Measurements from ENCODE around the gene ITPKC.
A peak's percentile ranks its signal among the peaks of the same experiment; 100 is the strongest.

ITPKC gene

GRCh38 chr19:40739030-40739839 lies 22.3 kb downstream of the ITPKC start:
- no peak for DNase-seq (ENCODE audit: low read depth in 2 of 2, low spot score in 1 of 2)

- DNase-seq (ENCODE audit: low read depth in 2 of 2, low spot score in 1 of 2) = no peak
These were observed 23.2 kb downstream of the ITPKC start for GRCh38 chr19:40739871-40740703.

- DNase-seq (ENCODE audit: low read depth in 2 of 2, low spot score in 1 of 2) = no peak
These were observed 23.8 kb downstream of the ITPKC start for GRCh38 chr19:40740747-40741146.

GRCh38 chr19:40741527-40742390 lies 24.8 kb downstream of the ITPKC start:
- DNase-seq (ENCODE audit: low read depth in 2 of 2, low spot score in 1 of 2) = no peak

GRCh38 chr19:40742477-40742876 lies 25.6 kb downstream of the ITPKC start:
- DNase-seq (ENCODE audit: low read depth in 2 of 2, low spot score in 1 of 2) = no peak

GRCh38 chr19:40742886-40743285 lies 26.0 kb downstream of the ITPKC start:
- no peak for DNase-seq (ENCODE audit: low read depth in 2 of 2, low spot score in 1 of 2)

GRCh38 chr19:40743926-40744325 lies 27.0 kb downstream of the ITPKC start:
- no peak for DNase-seq (ENCODE audit: low read depth in 2 of 2, low spot score in 1 of 2)

GRCh38 chr19:40744554-40745401 lies 27.9 kb downstream of the ITPKC start:
- DNase-seq (ENCODE audit: low read depth in 2 of 2, low spot score in 1 of 2) = no peak

- DNase-seq (ENCODE audit: low read depth in 2 of 2, low spot score in 1 of 2) = no peak
These were observed 28.5 kb downstream of the ITPKC start for GRCh38 chr19:40745402-40745780.

- no peak for DNase-seq (ENCODE audit: low read depth in 2 of 2, low spot score in 1 of 2)
These were observed 30.6 kb downstream of the ITPKC start for GRCh38 chr19:40747536-40747935.

- peak; percentile 99 for DNase-seq (ENCODE audit: low read depth in 2 of 2, low spot score in 1 of 2)
These were observed 33.4 kb downstream of the ITPKC start, which contains the start of gene ACTMAP for GRCh38 chr19:40750058-40750873. ACTMAP (minus strand) TSS chr19:40750477; CDS start chr19:40749803, 674 bp downstream.

- DNase-seq (ENCODE audit: low read depth in 2 of 2, low spot score in 1 of 2) = peak; percentile 90 to 92
These were observed 34.1 kb downstream of the ITPKC start, which contains the start of gene SNRPA for GRCh38 chr19:40750874-40751537. SNRPA (plus strand) TSS chr19:40751203; CDS start chr19:40751409, 206 bp downstream.

GRCh38 chr19:40752257-40752781 lies 35.4 kb downstream of the ITPKC start:
- DNase-seq (ENCODE audit: low read depth in 2 of 2, low spot score in 1 of 2) = no peak

- no peak for DNase-seq (ENCODE audit: low read depth in 2 of 2, low spot score in 1 of 2)
These were observed 37.8 kb downstream of the ITPKC start for GRCh38 chr19:40754611-40755247.

- DNase-seq (ENCODE audit: low read depth in 2 of 2, low spot score in 1 of 2) = no peak
These were observed 38.3 kb downstream of the ITPKC start for GRCh38 chr19:40755248-40755624.

- DNase-seq (ENCODE audit: low read depth in 2 of 2, low spot score in 1 of 2) = no peak
These were observed 38.9 kb downstream of the ITPKC start for GRCh38 chr19:40755791-40756190.

- no peak for DNase-seq (ENCODE audit: low read depth in 2 of 2, low spot score in 1 of 2)
These were observed 39.7 kb downstream of the ITPKC start for GRCh38 chr19:40756502-40757110.

GRCh38 chr19:40758491-40758890 lies 41.6 kb downstream of the ITPKC start:
- no peak for DNase-seq (ENCODE audit: low read depth in 2 of 2, low spot score in 1 of 2)

All from stimulated activated CD8-positive, alpha-beta memory T cell treated with anti-CD3 and anti-CD28 coated beads, Interleukin-4, amount 100 ng/mL, for 4 hours (primary cell).